EL (cell line): Measurements from ENCODE around the gene METTL17.

Experiments
- DNase-seq: peaks from one replicate; pipeline ENCODE4 v3.0.0-alpha.2; 2016

Gene METTL17

GRCh38 chr14:21025371-21026273 lies 35.8 kb downstream of the METTL17 start:
- no peak for DNase-seq

GRCh38 chr14:21026274-21026987 lies 36.7 kb downstream of the METTL17 start:
- no peak for DNase-seq

- DNase-seq = no peak
Observed at GRCh38 chr14:21026988-21027315, 37.2 kb downstream of the METTL17 start.

DNA sequence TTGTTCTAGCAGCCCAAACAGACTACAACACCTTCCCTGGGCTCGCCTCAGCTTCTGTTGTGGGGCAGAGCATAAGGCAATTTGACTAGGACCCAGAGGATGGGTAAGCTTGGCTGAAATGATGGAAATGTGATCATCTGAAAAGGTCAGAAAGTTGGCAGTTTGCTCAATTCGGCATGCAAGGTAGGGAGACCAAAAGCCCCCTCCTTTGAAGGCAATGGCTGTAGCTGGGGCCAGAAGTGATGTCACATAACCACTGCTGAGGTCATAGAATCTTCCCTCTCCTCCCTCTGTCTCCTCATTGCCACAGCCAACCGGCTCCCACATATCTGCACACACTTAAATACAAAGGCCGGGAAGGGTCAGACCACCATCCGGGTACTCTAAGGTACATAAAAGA lies 40.1 kb downstream of the METTL17 start, which contains the start of gene TPPP2:
TSS of gene TPPP2 (plus strand) at position 301 of the 400 bp plus-strand sequence. CDS start 365 bp downstream, outside the sequence.
- DNase-seq = no peak

- DNase-seq = no peak
Observed at GRCh38 chr14:21030531-21030930, 40.8 kb downstream of the METTL17 start.

DNA sequence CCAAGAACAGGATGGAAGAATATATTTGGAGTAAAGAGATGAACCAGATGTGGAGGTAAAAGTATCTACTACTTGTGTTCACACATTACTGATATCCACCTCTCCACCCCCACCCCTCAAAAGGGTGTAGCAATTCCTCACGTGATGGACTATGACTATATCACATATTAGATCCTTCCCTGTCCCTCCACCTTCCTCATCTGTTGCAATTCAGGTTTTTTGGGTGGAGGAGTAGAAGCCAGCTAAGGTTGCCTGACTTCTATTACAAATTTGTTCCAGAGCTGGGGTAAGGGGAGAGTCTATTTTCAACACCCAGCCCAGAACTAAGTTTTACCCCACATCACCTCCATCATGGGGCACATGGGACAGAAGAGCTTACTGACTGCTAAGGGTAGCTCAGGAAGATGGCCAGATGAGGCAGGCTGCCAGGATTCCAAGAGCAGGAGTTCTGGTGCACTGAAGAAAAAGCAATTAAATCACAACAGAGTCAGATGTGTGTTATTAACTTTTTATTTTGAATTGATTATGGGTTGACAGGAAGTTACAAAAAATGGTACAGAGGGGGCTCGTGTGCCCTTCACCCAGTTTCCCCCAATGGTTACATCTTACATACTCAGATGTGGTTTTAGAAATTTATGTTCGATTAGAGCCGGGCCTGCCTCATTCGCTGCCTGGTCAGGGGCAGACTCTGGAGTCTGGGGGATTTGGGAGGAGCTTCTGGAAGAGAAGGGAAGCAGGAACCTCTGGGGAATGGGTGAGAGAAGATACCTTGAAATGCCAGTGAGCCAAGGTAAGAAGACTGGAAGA lies 42.7 kb downstream of the METTL17 start:
- DNase-seq = no peak

DNA sequence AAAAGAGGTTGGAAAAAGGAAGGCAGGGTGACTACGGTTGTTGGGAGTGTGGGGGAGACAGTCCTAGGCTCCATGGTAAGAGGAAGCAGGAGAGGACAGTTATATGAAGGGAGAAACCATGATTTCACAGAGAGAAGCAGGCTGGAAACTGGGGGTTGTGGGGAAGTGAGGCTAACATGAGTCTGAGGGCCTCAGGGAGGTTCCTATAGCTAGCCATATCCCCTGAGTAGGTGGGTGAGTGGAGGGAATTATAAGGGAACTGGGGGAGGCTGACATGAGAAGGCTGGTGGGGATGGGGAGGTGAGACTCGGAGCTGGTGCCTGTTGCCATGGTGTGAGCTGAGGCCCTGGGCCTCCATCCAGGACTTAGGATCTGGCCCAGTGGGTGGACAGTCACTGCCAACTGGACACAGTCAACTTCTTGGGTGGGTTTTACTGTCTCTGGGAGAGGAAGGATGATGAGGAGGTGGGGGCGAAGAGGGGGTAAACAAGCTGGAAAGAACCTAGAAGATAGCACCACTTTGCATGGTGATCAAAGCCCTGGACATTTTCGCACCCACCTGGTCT lies 43.4 kb downstream of the METTL17 start:
- no peak for DNase-seq

GRCh38 chr14:21034707-21035106 lies 44.9 kb downstream of the METTL17 start, which contains the start of gene RNASE13:
Gene RNASE13, minus strand, starts transcription at chr14:21034807. Its CDS starts 519 bp downstream, at chr14:21034288.
- no peak for DNase-seq

DNA sequence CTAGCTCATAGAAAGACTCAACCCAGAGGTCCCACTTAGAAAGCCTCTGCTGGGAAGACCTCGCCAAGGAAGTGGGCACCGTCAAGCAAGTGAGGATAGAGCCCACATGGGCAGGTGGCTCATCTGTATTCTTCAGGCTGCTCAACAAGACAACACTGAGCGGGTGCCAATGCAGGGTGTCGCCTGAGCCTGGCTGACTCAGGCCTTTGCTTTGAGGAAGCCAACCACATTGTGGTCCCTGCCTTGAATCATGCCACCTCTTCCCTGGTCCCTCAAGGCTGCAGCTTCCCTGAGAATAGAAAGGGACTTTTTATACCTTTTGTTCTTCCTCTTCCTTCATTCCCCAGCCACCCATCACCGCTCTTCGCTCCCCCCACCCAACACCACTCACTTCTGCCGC lies 47.0 kb downstream of the METTL17 start:
- no peak for DNase-seq

GRCh38 chr14:21037156-21037555 lies 47.4 kb downstream of the METTL17 start:
- DNase-seq = no peak

DNA sequence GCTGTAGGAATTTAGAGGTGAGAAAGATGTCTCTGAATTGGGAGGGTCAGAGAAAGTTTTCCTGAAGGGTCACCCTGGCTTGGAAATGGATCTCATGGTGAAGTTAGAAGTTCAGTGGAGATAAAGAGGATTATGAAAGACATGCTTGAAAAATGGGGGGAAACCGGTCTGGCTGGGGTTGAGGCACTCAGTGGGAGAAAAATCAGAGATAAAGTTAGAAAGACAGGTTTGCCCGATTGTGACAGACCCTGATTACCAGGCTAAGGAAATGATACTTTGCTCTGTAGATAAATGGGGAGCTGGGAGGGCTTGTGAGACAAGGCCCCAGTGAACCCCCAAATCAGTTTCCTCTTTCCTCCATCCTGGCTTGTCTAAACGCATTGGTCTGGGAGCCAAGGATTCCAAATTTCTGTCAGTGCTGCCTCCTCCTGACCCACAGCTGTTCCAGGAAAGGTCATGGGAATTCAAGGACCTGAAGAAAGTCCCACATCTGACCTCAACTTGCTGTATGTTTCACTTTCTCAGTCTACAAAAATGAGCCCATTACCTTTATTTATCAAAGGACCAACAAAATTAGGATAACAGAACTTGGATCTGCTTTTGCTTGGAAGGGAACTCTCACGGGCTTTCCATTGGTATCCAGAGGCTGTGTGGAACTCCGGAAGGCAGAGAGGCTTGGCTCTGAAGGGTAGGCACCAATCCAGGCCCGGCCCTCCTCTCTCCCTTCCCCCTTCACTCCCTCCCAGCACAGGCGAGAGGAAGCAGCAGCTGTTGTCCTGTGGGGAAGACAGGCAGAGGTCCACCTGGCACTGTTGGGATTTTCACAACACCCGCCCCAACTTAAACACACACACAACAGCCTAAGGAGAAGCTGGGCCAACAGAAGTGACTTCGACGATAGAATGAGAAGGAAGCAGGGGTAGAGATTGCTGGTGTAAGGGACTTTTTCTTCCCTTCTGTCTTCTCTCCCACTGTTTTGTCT lies 49.0 kb downstream of the METTL17 start:
- DNase-seq = peak; percentile 23

GRCh38 chr14:21039585-21040369 lies 50.0 kb downstream of the METTL17 start:
- peak; percentile 55 for DNase-seq

GRCh38 chr14:21040370-21040925 lies 50.7 kb downstream of the METTL17 start:
- DNase-seq = no peak

DNA sequence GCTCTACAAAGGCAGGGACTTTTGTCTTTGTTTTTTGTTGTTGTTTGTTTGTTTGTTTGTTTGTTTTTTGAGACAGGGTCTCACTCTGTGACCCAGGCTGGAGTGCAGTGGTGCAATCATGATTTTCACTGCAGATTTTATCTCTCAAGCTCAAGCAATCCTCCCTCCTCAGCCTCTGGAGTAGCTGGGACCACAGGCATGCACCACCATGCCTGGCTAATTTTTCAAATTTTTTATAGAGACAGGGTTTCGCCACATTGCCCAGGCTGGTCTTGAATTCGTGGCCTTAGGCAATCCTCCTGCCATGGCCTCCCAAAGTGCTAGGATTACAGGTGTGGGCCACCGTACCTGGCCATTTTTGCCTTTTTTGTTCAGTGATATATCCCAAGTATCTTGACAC lies 51.2 kb downstream of the METTL17 start:
- peak; percentile 16 for DNase-seq

DNA sequence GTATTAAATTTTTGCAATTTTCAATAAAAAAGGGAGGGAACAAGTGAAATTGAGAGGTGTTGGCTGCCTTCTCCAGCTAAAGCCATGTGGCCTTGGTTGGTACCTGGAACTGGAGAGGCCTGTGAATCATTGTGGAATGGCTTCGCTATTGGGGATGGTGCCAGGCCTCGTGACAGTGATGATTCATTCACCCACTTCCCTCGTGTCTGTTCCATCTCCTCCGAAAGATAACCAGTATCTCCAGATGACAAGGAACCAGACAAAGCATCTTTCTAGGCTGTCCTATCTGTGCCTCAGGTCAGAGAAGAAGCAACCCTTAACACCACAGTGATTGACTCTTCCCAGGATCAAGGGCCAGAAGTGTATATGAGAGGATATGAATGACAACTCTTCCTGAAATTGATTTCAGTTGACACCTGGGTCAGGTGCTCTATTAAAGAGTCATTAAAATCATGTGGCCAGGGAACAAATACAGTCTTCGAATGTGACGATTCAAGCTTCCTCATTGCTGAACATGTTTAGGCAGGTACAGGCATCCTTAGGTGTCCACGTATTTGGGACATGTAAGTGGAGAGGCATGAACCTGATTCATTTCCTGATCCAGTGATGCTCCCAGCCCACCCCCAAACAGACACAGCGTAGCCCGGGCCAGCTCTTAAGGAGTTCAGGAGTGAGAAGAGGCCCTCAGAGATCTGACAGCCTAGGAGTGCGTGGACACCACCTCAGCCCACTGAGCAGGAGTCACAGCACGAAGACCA lies 52.1 kb downstream of the METTL17 start, which contains the start of gene RNASE7:
TSS of gene RNASE7 (plus strand) at position 687 of the 758 bp plus-strand sequence. CDS start 631 bp downstream, outside the sequence.
- DNase-seq = peak; percentile 62

GRCh38 chr14:21042918-21043317 lies 53.1 kb downstream of the METTL17 start:
- DNase-seq = no peak

DNA sequence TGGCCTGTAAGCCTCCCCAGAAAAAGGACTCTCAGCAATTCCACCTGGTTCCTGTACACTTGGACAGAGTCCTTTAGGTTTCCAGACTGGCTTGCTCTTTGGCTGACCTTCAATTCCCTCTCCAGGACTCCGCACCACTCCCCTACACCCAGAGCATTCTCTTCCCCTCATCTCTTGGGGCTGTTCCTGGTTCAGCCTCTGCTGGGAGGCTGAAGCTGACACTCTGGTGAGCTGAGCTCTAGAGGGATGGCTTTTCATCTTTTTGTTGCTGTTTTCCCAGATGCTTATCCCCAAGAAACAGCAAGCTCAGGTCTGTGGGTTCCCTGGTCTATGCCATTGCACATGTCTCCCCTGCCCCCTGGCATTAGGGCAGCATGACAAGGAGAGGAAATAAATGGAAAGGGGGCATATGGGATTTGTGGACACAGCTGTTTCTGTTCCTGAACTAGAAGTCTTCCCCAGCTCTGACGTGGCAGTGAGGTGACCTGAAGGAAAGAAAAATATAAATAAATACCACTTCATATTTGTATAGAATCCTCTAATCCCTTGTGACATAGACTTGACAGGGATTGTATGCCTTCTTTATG lies 53.7 kb downstream of the METTL17 start:
- no peak for DNase-seq

DNA sequence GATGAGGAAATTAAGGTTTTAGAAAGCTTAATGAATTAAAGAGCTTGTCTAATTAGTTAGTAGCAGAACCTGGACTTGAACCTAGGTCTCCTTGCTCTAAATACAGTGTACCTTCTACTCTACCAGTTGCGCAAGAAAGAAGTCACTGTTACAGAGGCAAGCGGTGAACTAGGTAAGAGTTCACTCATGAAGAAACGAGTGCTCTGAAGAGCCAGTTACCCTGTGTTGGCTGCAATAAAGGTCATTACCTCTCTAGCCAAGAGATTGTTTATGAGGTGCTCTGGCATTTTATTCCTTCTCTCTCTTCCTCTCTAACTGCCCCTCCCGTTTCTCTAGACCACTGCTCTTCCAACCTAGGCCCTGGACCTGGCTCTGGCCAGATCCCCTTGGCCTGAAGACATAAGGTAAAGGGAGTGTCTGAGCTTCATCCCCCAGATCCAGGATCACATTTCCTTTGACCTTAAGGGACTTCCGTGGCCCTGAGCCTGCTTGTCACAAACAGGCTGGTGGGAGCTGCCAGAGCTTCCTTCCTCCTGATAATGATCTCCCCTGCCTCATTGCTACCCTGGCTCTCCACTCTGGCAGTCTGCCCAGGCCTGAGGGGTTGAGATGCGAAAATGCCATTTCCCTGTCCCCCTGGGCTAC lies 54.3 kb downstream of the METTL17 start:
- DNase-seq = no peak
